Testis (tissue), 2 donors: ENCODE data around the gene LTBP4.

Source experiments
- POLR2A ChIP-seq: fragments of 450-650 bp; IDR thresholded peaks from one replicate; pipeline ENCODE4 v1.6.1; 2017; ENCODE audit warnings: antibody characterized with exemption, mild to moderate bottlenecking, moderate library complexity
- TF ChIP-seq, protein P1 (sequence below), 3 experiments: fragments of 450-650 bp in 2 of 3; fragments of 200-600 bp in 1 of 3; sonication (generic) in 1 of 3; IDR thresholded peaks; one replicate each; pipeline ENCODE4 v1.5.1; 2016 to 2019; ENCODE audit warnings: antibody characterized with exemption in 3 of 3, mild to moderate bottlenecking in 2 of 3, moderate library complexity in 1 of 3

DNA sequence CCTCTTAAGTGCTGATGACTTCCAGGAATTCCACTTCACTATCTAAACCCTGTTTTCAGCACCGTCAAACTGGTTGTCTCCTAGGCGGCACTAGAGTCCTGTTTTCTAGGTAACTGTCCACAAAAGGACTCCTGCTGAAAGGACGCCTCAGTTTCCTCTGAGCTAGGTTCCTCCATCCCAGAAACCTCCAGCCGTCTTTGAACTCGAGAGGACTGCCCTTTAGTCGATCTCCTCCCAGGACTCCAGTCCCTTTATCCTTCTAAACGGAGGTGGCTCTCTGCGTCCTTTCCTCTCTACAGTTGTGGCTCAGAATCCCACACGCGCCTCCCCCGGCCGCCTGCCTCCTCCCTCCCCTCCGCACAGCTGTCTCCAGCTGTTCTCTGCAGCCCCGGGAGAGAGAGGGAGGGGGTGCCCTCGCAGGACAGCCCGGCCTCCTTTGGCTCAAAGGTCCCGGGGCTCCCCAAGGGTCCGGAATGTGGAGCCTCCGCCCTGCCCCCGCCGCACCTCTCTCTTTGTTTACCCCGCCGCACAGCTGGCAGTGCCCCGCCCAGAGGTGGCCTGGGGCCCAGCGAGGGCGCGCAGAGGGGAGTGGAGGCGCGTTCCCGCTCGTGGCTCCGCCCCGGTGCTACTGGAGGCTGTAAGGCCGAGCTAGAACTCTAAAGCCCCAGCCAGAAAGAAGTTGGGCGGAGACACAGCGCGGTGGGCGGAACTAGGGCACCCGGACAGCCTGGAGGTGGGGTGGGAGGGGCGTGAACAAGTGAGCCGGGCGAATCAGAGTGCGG, 2.4 kb downstream of the LTBP4 start:
- no peak for TF ChIP-seq POLR2A
- TF ChIP-seq, protein P1, sequence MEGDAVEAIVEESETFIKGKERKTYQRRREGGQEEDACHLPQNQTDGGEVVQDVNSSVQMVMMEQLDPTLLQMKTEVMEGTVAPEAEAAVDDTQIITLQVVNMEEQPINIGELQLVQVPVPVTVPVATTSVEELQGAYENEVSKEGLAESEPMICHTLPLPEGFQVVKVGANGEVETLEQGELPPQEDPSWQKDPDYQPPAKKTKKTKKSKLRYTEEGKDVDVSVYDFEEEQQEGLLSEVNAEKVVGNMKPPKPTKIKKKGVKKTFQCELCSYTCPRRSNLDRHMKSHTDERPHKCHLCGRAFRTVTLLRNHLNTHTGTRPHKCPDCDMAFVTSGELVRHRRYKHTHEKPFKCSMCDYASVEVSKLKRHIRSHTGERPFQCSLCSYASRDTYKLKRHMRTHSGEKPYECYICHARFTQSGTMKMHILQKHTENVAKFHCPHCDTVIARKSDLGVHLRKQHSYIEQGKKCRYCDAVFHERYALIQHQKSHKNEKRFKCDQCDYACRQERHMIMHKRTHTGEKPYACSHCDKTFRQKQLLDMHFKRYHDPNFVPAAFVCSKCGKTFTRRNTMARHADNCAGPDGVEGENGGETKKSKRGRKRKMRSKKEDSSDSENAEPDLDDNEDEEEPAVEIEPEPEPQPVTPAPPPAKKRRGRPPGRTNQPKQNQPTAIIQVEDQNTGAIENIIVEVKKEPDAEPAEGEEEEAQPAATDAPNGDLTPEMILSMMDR (IDR thresholded peaks at IDR 0.05), result no peak
